MM.1S (cell line): Measurements from ENCODE around the gene SERPINB1.
"Not testable (repeated sequence)": the region's sequence is repeated elsewhere in the genome, so short reads cannot be mapped to it uniquely, and the experiment has no call there.

Source experiments
- DNase-seq: peaks from one replicate; pipeline ENCODE4 v3.0.0-alpha.2; 2015
- H2AFZ ChIP-seq: fragments of 300-600 bp; sonication (generic); 2 replicates; pipeline ENCODE4 v1.6.0; 2016; ENCODE audit warnings: antibody characterized with exemption, low read length
- H3F3A ChIP-seq: fragments of 300-600 bp; sonication (generic); 2 replicates; pipeline ENCODE4 v1.6.1; 2016; ENCODE audit warnings: mild to moderate bottlenecking, antibody characterized with exemption, low read length, moderate library complexity, mixed read lengths; ENCODE audit not compliant: insufficient read depth
- H3K27ac ChIP-seq: fragments of 300-600 bp; sonication (generic); 2 replicates; pipeline ENCODE4 v1.5.1; 2016; ENCODE audit warnings: mild to moderate bottlenecking, low read length
- H3K27me3 ChIP-seq: fragments of 300-600 bp; sonication (generic); replicated peaks from 2 replicates; pipeline ENCODE4 v1.6.0; 2016; ENCODE audit warnings: low read length; ENCODE audit not compliant: insufficient read depth
- H3K36me3 ChIP-seq: fragments of 300-600 bp; sonication (generic); replicated peaks from 2 replicates; pipeline ENCODE4 v1.6.1; 2016; ENCODE audit warnings: mild to moderate bottlenecking, low read length, mixed read lengths; ENCODE audit not compliant: insufficient read depth
- H3K4me1 ChIP-seq: fragments of 300-600 bp; sonication (generic); 2 replicates; pipeline ENCODE4 v1.6.1; 2016; ENCODE audit warnings: low read length, mixed read lengths
- H3K4me2 ChIP-seq: fragments of 300-600 bp; sonication (generic); 2 replicates; pipeline ENCODE4 v1.6.0; 2016; ENCODE audit warnings: low read depth, low read length
- H3K4me3 ChIP-seq: fragments of 300-600 bp; sonication (generic); 2 replicates; pipeline ENCODE4 v1.5.1; 2016; ENCODE audit warnings: low read length, mixed read lengths
- H3K79me2 ChIP-seq: fragments of 300-600 bp; sonication (generic); 2 replicates; pipeline ENCODE4 v1.6.1; 2016; ENCODE audit warnings: mixed run types, low read length, mixed read lengths
- H3K9ac ChIP-seq: fragments of 300-600 bp; sonication (generic); 2 replicates; pipeline ENCODE4 v1.6.1; 2016; ENCODE audit warnings: low read length, mixed read lengths
- H3K9me2 ChIP-seq: fragments of 300-600 bp; sonication (generic); replicated peaks from 2 replicates; pipeline ENCODE4 v1.6.1; 2016; ENCODE audit warnings: mild to moderate bottlenecking, low read length, mixed read lengths; ENCODE audit not compliant: insufficient read depth
- H3K9me3 ChIP-seq: fragments of 300-600 bp; sonication (generic); replicated peaks from 2 replicates; pipeline ENCODE4 v1.6.1; 2016; ENCODE audit warnings: mild to moderate bottlenecking, low read length, mixed read lengths; ENCODE audit not compliant: insufficient read depth
- H4K20me1 ChIP-seq: fragments of 300-600 bp; sonication (generic); 2 replicates; pipeline ENCODE4 v1.6.1; 2016; ENCODE audit warnings: mild to moderate bottlenecking, low read length, moderate library complexity, mixed read lengths; ENCODE audit not compliant: insufficient read depth
- CTCF ChIP-seq: fragments of 300-600 bp; sonication (generic); IDR thresholded peaks from 2 replicates; pipeline ENCODE4 v1.5.1; 2016; ENCODE audit warnings: antibody characterized with exemption, low read length, mixed read lengths
- EZH2 ChIP-seq: fragments of 300-600 bp; sonication (generic); optimal IDR thresholded peaks from 2 replicates; pipeline ENCODE3; 2017; ENCODE audit warnings: low read depth, mild to moderate bottlenecking, antibody characterized with exemption, low read length, mixed read lengths
- EZH2phosphoT487 ChIP-seq: fragments of 300-600 bp; sonication (generic); IDR thresholded peaks from 2 replicates; pipeline ENCODE4 v1.6.1; 2018; ENCODE audit warnings: antibody characterized with exemption, low read length

Gene SERPINB1

GRCh38 chr6:2861822-2862164, 20.1 kb upstream of the SERPINB1 start:
- no peak overlapping the region for H3K4me3 ChIP-seq
- H2AFZ ChIP-seq = no peak overlapping the region
- peak overlapping the region; percentile 44; the same call in 1 of the 2 replicates for H3K27ac ChIP-seq
- no peaks in the 10 kb centered on the region for H3F3A ChIP-seq
- peak overlapping the region; percentile 13; the same call in 1 of the 2 replicates for H3K4me2 ChIP-seq
- no peak overlapping the region for H3K9ac ChIP-seq
- H3K4me1 ChIP-seq = peaks cover 26% of the 10 kb centered on the region
- TF ChIP-seq EZH2 = no peak
- TF ChIP-seq CTCF = no peak
- no peak for TF ChIP-seq EZH2phosphoT487
- no peaks in the 10 kb centered on the region for H3K36me3 ChIP-seq
- no peaks in the 10 kb centered on the region for H3K9me3 ChIP-seq
- H4K20me1 ChIP-seq = no peaks in the 10 kb centered on the region
- no peaks in the 10 kb centered on the region for H3K9me2 ChIP-seq
- H3K79me2 ChIP-seq = no peaks in the 10 kb centered on the region
- DNase-seq = no peak
- no peaks in the 10 kb centered on the region for H3K27me3 ChIP-seq

DNA sequence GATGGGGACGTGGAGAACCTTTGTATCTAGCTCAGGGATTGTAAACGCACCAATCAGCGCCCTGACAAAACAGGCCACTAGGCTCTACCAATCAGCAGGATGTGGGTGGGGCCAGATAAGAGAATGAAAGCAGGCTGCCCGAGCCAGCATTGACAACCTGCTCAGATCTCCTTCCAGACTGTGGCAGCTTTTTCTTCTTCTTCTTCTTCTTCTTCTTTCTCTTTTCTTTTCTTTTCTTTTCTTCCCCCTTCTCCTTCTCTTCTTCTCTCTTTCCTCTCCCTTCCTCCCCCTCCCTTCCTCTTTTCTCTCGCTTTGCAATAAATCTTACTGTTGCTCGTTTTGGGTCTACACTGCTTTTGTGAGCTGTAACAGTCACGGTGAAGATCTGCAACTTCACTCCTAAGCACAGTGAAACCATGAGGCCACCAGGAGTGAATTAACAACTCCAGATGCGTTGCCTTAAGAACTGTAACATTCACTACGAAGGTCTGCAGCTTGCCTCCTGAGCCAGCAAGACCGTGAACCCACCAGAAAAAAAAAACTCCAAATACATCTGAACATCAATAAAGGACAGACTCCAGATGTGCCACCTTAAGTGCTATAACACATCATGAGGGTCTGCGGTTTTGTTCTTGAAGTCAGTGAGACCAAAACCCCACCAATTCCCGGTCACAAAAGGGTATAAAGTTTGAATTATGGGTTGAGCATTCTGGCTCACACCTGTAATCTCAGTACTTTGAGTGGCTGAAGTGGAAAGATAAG, 19.6 kb upstream of the SERPINB1 start:
- peak overlapping the region; percentile 13; the same call in 1 of the 2 replicates for H3K4me2 ChIP-seq
- no peaks in the 10 kb centered on the region for H3K9me3 ChIP-seq
- no peak overlapping the region for H3K9ac ChIP-seq
- H3K27me3 ChIP-seq = no peaks in the 10 kb centered on the region
- H4K20me1 ChIP-seq = no peaks in the 10 kb centered on the region
- H3F3A ChIP-seq = no peaks in the 10 kb centered on the region
- H3K9me2 ChIP-seq = no peaks in the 10 kb centered on the region
- H3K4me3 ChIP-seq = no peak overlapping the region; the same call in 1 of the 2 replicates
- no peak for DNase-seq
- no peaks in the 10 kb centered on the region for H3K79me2 ChIP-seq
- peaks cover 26% of the 10 kb centered on the region for H3K4me1 ChIP-seq
- TF ChIP-seq EZH2phosphoT487 = no peak
- TF ChIP-seq CTCF = no peak
- no peak for TF ChIP-seq EZH2
- peak overlapping the region; percentile 44; the same call in 1 of the 2 replicates for H3K27ac ChIP-seq
- H3K36me3 ChIP-seq = no peaks in the 10 kb centered on the region
- H2AFZ ChIP-seq = 0 out of 2 replicates have a peak overlapping the region, but pooled peaks have one; percentile 12

GRCh38 chr6:2860706-2861059, 19.0 kb upstream of the SERPINB1 start:
- DNase-seq, H3K27ac ChIP-seq, H2AFZ ChIP-seq, H3K9me3 ChIP-seq, H3F3A ChIP-seq, H3K4me2 ChIP-seq, H3K36me3 ChIP-seq, H3K9ac ChIP-seq, H3K9me2 ChIP-seq, H3K27me3 ChIP-seq, H4K20me1 ChIP-seq, H3K4me3 ChIP-seq, H3K79me2 ChIP-seq: not testable (repeated sequence)
- H3K4me1 ChIP-seq = peaks cover 26% of the 10 kb centered on the region

- not testable (repeated sequence) for H4K20me1 ChIP-seq, H3K4me2 ChIP-seq, H3K9me3 ChIP-seq, H3F3A ChIP-seq, H3K79me2 ChIP-seq, H3K27me3 ChIP-seq, H2AFZ ChIP-seq, H3K9me2 ChIP-seq, H3K27ac ChIP-seq, H3K9ac ChIP-seq, H3K36me3 ChIP-seq, H3K4me3 ChIP-seq, DNase-seq
- H3K4me1 ChIP-seq = peaks cover 26% of the 10 kb centered on the region
Observed at GRCh38 chr6:2859798-2860705, 18.4 kb upstream of the SERPINB1 start.
